HG03469 (cell line): ENCODE results near the gene LMO1.

ENCODE experiments used
- ATAC-seq: cut with Tn5 transposase; IDR thresholded peaks from one replicate; pipeline ENCODE4 v1.9.1; 2021; ENCODE audit warnings: mild to moderate bottlenecking, moderate library complexity, moderate number of reproducible peaks; ENCODE audit not compliant: unreplicated experiment

LMO1 gene

DNA sequence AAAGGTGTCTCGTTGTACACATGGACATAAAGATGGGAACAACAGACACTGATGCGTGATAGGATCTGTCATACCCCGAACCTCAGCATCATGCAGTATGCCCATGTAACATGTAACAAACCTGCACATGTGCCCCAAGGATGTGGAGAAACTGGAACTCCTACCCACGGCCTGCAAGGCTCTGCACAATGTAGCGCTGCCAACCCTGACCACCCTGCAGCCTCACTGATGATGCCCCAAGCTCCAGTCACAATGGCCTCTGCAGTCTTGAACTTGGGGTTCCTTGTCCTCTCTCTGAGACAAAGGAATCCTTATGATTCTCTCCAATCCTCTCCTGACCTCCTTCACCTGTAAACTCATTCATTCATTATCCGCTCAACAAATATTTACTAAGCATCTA is 14.2 kb downstream of the LMO1 start:
- ATAC-seq, result no peak

DNA sequence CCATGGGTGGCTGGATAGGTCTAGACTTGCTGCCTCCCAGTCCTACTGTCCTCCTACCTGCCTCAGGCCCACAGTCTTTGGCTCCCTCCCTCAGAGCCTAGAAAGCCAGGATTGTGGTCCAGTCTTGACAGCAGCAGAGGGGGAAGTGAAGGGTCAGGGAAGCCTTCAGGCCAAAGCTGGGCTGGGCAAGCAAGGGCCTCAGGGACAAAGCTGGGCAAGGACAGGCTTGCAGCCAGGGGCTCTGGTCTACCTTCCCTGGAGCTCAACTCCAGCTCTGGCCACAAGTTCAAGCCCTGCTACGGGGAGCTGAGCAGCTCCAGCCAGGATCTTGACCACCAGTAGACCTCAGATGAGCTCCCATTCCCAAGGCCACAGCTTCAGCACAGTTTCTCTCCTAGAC is 14.9 kb downstream of the LMO1 start:
- ATAC-seq, result no peak

DNA sequence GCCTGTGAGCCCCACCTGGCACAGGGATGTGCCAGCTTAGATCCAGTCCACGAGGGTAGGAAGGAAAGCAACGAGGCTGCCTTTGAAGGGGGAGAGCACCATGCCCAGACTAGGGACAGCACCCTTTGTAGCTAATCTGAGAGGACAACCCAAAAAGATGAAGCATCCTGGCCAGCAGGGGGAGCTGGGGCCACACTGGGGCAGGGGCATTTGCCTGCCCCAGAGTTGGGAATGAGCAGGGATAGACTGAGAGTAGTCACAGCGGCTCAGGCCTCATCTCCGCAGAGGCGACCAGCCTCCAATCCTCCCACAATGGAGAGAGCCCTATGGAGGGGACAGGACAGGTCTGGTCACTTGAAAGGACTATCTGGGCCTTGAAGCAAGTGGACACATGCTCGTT is 16.4 kb downstream of the LMO1 start:
- no peak for ATAC-seq

DNA sequence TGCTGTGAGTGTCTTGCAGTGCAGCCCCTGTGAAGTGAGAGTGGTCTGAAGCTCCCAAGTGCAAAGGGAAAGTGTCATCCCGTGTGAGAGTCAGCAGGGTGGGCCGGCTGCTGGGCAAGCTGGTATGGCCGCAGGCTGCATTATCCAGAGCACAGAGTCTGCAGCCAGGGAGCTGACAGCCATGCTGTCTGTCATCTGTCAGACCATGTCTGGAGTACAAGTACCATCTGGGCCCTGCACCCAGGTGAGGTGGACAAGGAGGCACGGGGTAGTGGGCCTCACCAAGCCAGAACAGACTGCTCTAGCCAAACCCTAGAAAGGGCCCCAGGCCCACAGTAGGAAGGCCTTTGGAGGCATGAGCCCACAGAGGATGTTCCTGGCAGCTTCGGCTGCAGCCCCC is 20.2 kb downstream of the LMO1 start:
- ATAC-seq, result no peak

DNA sequence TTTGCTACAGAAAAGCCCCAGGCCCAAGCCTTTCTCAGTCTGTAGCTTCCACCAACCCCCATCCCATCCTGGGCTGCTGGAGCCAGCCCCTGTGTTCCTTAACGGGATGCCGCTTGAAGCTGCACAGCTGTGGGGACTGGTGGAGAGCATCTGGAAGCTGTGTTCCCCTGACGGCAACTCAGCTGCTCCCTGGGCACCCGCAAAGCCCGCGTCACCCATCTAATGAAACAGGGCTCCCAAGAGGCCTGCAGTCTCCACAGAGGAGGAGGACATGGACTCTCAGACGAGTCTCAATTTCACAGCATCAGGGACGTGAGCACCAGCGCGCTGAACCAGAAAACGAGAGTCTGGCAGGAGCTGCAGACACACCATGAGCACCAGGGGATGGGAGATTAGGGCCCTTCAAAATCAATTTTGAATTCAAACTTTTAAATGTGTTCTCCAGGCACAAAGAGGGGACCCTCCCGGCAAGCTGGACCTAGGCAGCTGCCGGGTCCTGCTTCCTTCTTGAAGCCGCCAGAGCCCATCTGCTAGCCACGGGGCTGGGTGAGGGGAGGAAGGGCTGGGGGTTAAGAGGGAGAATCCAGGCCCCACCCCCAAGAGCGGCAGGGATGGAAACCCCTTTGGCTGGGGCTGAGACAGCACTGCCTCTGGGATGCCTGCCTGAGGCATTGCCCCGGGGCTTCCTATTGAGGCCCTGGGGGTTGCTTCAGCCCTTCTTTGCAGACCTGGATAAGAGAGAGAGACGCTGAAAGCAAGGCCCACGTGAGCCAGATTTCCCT is 21.0 kb downstream of the LMO1 start:
- no peak for ATAC-seq

DNA sequence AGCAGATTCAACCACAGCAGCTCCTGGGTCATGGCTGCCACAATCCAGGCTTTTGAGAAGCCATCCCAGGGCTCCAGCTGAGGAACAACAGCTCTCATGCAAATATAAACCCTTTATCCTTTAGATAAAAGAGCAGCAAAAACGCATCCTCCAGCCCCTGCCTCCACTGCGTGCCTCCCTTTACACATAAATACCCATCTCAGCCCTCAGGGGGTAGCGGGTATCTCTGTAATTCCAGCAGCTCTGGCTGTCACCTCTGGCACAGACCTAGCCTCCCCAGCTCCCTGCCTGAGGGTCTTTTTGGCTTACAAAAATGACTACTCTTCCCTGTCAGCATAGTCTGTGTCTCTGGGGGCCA is 21.6 kb downstream of the LMO1 start:
- no peak for ATAC-seq

DNA sequence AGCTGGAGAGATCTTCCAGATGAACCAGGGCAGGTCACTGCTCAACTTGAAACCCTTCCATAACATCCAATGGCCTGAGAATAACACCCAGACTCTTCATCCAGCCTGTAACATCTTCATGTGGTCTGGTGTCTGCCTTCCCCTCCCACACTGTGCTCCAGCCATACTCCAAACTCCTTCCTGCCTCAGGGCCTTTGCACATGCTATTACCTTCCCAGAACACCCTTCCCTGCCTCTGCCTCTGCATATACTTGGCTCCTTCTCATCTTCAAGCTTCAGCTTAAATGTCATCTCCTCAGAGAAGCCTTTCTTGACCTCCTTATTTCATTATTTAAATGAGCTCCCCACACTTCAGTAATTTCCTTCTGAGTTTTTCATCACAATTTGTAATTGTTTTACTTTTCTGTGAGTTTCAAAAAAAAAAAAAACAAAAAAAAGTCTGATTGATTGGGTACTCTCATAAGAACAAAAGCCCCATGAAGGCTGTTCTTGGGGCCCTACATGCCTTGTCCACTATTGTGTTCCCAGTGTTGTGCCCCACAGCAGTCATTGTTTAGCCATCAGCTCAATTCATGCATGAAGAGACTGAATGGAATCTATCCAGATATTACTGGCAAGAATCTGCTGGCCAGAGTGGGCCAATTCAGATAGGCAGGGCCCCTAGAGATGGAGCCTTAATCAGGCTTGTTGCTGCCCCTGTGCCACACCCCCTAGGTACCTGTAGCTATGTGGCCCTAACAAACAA is 22.1 kb downstream of the LMO1 start:
- no peak for ATAC-seq

DNA sequence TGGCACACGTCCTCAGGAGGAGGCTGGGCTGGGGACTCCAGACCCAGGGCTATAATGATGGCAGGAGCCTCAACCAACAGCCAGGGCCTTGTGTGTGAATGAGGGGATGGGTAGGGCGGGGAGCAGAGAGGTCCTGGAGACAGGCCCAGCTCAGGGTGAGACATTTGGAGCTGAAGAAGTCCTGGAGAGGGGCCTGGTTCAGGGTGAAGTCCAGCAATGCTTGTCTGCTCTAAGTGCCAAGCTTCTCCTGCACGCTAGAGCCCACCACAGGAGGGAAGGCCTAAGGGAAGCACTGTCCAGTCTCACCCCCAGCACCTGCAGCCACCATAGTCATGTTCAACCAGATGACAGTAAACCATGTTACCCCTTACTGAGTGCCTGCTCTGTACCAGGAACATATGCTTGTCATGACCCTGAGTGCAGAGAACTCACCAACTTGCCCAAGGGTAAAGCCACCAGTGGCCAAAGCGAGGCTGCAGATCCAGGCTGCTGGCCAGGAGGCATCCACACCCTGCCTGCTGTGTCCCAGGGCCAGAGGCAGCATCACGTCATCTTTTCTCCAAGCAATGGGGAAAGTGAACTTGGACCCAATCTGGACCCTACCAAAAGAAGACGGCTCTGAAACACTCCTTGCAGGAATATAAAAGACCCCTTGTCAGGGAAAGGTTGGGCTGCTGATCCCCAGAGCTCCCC is 24.0 kb downstream of the LMO1 start:
- ATAC-seq, result no peak

DNA sequence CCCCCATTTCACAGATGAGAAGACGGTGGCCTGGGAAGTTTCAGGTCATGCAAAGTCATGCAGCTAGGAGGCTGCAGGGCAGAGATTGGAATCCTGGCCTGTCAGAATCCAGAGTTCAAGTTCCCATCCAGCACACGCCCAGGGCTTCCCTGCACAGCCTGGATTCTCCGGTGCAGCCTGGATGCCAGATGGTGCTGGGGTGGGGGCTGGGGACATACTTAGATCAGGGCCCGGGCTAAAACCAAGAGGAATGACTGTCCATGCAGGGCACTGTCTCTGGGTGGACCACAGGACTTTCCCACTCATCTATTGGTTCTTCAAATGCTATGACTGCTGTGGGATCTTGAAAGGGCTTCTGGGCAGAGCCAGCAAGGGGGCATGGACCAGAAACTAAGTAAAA is 24.6 kb downstream of the LMO1 start:
- no peak for ATAC-seq

DNA sequence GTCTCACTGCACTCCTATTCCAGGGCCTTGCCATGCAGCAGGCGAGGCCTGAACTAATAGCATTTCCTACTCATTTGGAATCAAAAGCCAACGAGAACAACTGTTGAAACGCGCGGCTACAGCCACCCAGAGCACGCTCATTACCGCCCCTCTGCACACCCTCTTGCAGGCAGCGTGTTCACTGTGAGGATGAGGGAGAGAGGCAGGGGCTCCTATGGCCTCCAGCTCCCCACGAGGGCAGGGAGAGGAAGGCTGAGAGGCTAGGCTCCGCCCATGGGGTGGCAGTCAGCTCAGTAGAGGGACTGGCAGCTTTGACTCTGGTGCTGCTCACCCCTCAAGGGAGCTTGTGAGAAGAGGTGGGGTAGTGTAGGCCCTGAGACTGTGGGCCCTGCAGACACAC is 26.2 kb downstream of the LMO1 start:
- ATAC-seq, result no peak

DNA sequence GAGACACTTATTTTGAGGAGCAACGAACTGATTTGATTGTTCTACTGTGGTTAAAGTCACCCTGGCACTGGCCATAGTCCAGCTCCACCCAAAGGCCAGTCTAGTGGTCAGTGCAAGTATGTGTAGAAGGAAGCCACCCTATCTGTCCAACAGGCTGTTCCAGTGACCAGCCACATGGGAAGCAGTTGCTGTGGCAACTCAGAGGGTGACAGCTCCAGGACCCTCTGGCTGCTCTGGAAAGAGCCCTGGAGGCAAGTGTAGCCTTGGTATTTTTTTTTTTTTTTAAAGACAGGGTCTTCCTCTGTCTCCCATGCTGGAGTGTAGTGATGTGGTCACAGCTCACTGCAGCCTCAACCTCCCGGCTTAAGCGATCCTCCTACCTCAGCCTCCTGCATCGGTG is 27.8 kb downstream of the LMO1 start:
- ATAC-seq, result no peak

DNA sequence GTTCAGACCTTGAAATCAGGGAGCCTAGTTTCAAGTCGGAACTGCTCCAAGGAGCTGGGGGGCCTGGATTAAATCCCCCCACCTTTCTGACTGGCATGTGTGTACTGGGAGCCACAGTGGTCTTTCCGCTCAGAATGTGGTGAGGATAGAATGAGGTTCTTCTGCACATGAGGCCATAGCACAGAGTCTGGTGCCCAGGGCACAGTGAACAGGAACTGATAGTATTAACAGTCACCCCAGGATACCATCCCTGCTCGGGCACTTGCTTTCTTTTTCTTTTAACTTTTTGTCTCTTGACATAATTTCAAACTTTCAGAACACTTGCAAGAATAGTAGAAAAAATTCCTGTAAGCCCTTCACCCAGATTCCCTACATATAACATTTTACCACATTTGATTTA is 28.8 kb downstream of the LMO1 start:
- no peak for ATAC-seq

DNA sequence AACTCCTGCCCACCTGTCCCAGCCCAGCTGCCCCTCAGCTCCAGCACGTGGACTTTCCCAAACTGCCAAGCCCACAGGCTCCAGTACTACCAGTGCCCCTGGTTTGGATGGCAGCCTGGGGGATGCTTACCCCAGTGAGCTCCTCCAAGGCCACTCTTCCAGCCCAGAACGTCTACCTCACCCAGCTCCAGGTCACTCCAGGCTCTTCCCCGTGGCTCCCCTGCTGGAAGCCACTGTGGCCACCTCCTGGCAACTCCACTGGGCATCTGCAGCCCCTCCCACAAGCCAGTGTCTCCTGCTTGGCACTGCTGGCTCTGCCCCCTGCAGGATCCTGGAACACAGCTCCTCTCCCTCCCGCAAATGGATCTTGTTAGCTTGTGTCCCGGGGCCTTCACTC is 29.3 kb downstream of the LMO1 start:
- no peak for ATAC-seq

DNA sequence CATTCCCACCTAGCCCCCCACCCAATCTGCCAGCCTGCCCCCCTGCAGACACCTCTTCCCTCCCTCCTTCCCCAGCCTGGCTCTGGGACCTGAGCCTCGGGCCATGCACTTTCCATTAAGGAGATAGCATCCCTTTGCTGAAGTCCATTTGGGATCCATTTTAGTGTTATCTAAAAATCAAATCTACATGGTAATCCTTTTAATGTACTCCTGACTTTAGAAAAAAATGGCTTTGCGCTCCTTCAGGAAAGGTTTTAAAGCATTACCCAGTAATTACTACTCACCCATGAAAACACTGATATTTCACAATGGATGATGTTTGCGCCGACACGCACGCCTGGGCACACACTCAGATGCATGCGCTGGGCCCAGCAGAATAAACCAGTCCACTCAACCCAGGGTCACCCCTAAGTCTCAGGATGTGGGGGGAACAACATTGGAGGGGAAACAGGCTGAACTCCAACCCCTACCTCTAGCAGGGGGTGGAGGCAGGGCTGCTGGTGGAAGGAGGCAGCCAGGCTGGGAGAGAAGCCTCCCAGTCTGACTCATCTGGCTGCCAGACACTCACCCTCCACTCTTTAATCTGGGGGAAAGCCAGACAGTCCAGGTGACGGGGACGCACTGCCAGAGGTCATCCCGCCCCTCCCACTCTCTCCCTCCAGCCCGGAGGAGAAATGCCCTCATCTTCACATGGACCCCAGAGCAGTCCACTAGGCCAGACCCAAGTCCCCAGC is 29.8 kb downstream of the LMO1 start:
- ATAC-seq, result no peak

DNA sequence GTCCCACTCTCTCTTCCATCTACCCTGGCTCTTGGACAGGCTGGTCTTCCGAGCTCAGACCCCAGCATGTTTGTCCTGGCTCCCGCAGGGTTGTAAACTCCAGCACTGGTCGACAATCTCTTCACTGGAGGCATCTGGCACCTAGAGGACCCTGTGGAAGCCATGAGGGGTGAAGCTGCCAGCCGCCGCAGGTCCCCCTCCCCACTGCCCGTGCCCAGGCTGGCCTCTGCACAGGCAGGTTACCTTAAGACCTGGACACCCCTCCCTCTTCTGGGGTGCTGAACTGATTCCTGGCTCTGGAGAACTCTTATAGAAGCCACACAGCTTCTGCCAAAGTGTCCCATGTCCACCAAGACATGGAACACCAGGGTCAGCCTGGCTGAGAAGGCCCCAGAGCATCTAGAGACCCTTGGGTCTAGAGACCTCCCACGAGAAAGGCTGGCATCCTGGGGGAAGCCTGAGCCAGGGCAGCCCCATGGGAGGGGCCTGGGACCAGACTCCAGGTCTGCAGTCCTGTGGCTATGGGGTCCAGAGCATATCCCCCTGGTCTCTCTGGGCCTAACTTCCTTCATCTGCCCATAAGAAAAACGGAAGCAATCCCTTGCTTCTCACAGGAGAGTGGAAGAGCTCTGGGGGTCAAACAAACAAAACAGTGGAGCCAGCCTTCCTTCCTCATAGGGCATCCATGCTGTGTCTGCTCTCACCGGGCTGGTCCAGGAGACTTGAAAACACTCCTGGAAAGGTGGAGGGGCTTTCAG is 30.6 kb downstream of the LMO1 start:
- no peak for ATAC-seq

DNA sequence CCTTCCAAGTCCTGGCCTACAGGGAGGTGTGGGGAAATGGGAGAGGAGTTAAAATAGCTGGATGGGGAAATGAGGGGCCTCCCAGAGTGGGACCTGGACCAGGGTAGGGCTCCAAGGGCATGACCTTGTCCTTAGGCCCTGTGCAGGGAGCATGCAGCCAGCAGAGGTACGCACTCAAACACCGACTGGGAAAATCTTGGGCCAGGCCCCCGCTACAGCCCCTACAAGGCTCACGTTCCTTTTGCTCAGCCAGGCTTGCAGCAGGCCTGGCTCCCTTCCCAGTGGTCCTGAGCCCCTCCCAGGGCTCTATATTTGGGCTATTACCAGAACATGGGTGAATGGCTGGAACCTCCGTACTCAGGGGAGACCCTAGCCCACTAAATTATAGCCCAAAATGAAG is 31.3 kb downstream of the LMO1 start:
- no peak for ATAC-seq

DNA sequence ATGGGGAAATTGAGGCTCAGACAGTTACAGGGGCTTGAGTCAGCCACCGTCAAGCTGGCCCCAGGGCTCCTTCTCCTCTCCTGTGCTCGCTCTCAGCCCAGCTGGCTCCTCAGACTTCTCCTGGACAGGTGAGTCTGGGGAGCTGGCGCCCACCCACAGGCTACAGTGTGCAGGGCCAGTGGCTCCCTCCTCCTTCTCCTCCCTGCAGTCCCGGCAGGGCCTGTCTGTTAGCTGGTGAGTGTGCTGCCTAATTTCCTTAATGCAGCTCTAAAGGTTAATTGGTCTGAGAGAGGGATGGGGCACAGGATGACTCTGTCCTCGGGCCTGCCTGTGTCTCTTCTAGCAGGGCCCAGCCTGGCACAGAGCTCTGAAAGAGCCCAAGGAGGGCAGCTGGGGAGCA is 31.7 kb downstream of the LMO1 start:
- no peak for ATAC-seq

DNA sequence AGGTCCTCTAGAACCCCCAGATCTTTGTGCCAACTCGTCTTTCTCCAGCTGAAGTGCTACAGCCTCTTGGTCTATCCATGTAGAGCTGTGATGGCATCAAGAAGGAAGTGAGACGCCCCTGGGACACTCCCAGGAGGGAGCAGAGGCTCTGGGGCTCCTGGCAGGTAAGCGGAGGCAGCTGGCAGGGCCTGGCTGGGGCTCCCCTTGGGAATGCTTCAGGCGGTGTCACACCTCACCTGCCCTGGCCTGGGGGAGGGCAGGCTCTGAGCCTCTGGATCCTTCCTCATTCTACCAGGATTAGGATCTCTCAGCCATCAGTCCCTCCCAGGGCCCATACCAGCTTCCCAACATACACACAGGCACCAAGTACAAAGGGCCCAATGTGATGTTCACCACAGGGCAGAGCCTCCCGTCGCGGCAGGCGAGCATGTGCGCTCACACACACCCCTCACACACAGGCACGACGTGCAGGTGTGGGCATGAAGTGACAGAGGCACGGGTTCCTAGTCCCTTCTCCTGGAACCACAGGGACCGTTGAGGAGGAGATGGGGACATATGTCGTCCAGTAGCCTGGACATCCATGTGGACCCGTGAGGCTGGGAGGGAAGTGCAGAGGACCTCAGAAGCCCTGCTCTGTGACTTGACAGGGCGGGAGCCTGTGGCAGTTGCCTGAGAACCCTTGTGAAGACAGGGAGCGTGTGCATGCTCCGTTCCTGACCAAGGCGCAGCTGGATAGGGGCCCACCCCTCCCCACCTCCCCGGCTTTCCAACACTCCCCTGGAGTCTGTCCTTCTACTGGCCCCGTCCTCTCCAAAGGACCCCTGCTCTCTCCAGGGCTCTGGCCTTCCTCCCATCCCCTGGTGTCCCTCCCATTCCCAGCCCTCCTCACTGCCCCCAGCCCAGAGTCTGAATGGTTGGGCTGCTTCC is 32.5 kb downstream of the LMO1 start:
- ATAC-seq, result no peak

DNA sequence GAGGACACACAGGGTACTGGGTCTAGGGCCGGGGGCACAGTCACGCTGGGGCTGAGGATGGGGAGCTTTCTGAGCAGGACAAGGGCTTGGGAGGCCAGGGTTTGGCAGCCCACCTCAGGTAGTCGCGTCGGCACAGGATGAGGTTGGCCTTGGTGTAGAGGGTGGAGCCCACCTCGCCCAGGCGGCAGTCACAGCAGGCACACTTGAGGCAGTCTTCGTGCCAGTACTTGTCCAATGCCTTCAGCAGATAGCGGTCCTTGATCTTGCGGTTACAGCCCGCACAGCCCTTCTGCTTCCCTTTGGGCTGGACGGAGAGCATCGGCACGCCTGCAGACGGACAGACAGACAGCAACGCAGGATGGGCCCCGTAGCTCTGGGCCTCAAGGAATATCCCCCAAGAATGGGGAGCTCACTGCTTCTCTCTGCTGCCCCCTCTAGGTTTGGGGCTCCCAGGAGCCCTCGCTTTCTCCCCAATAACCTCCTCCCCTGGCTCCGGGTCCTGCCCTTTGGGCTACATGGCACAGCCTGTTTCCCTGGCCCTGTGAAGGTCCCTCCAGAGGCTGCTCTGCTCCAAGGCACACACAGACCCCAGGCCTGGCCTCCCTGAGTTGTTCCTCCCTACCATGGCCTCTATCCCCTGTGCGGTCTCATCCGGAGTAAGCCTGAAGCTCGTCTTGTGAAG is 33.4 kb downstream of the LMO1 start:
- no peak for ATAC-seq
